Large intestine (tissue), 3 donors: ENCODE results near the gene GRIP2. TPM values are rescaled to one million over a fixed set of nuclear protein-coding genes. Genes with fewer than 3 reads are reported as not detected.

ENCODE experiments used
- DNase-seq, 2 donors: peaks; one replicate each; pipeline versions ENCODE4 v3.0.0 to v3.0.0-alpha.2; 2013
- H3K27ac ChIP-seq: one replicate; pipeline ENCODE4 v1.5.1; 2013; ENCODE audit warnings: low read length
- H3K27me3 ChIP-seq: 2 replicates; pipeline ENCODE4 v1.6.1; 2013; ENCODE audit warnings: low read length; ENCODE audit not compliant: control insufficient read depth, insufficient read depth
- H3K36me3 ChIP-seq: 2 replicates; pipeline ENCODE4 v1.6.1; 2013; ENCODE audit warnings: low read length; ENCODE audit not compliant: control insufficient read depth, insufficient read depth
- H3K4me1 ChIP-seq: one replicate; pipeline ENCODE4 v1.6.1; 2013; ENCODE audit warnings: low read length; ENCODE audit not compliant: control insufficient read depth, insufficient read depth
- H3K4me3 ChIP-seq: one replicate; pipeline ENCODE4 v1.5.1; 2013; ENCODE audit warnings: low read length
- H3K9me3 ChIP-seq: one replicate; pipeline ENCODE4 v1.6.1; 2013; ENCODE audit warnings: mild to moderate bottlenecking, low read depth, low read length, moderate library complexity; ENCODE audit not compliant: control insufficient read depth
- WGBS: methylation state at CpG from one replicate; pipeline ENCODE4 v1.1.5; 2013; ENCODE audit warnings: low lambda C conversion rate; ENCODE audit not compliant: insufficient coverage; 5-methylcytosine and 5-hydroxymethylcytosine counted together
- polyA plus RNA-seq: library from polyadenylated mRNA; unstranded; fragments of 120-200 nt; gene quantifications from one replicate; pipeline ENCODE4 v1.2.1, GENCODE V29; 2013

The GRIP2 gene
- polyA plus RNA-seq, 1 donor = 1.1 TPM

DNA sequence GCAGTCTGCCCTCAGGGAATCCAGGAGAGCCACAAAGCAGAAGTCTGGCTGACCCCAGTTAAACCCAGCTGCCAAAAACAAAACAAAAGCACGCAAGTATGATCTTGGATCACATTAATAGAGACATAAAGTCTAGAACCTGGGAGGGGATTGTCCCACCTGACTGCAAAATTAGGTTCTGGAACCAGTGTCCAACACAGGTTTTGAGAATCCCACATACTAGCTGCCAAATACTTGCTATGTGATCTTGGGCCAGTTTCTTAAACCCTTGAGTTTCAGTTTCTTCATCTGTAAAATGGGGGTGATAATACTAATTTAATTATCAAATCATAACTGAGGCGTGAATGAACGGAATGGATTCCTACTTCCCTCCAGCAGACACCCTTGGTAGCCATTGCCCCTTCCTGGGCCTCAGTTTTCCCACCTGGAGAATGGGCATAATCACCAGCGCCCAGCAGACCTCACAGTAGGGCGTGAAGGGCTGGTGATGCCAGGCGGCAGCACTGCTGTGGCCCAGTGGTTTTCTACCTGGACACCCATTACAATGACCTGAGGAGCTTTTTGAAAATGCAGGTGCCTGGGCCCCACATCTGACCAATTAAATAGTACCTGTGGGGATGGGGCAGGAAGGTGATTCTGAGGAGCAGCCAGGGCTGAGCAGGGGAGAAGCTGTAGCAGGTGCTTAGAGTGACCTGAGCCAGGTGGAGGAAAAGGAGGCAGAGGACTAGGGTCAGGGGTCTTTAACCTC is 32.2 kb downstream of the GRIP2 start:
- no CpG with 5 or more reads among the region's 6 CpGs for WGBS
- Histone ChIP-seq H3K9me3 (no peaks in the 10 kb centered on the region), H3K4me1 (no peaks in the 10 kb centered on the region), H3K4me3 (no peak overlapping the region), H3K27ac (no peak overlapping the region), H3K36me3 (no peaks in the 10 kb centered on the region), H3K27me3 (no peaks in the 10 kb centered on the region)
- DNase-seq = no peak

- Histone ChIP-seq H3K36me3 (no peaks in the 10 kb centered on the region), H3K27ac (no peak overlapping the region), H3K4me3 (no peak overlapping the region), H3K27me3 (no peaks in the 10 kb centered on the region), H3K4me1 (no peaks in the 10 kb centered on the region), H3K9me3 (peaks cover 3% of the 10 kb centered on the region)
- DNase-seq = no peak
- WGBS = no CpG with 5 or more reads among the region's 13 CpGs
These were observed 32.8 kb downstream of the GRIP2 start for GRCh38 chr3:14507305-14507741.

DNA sequence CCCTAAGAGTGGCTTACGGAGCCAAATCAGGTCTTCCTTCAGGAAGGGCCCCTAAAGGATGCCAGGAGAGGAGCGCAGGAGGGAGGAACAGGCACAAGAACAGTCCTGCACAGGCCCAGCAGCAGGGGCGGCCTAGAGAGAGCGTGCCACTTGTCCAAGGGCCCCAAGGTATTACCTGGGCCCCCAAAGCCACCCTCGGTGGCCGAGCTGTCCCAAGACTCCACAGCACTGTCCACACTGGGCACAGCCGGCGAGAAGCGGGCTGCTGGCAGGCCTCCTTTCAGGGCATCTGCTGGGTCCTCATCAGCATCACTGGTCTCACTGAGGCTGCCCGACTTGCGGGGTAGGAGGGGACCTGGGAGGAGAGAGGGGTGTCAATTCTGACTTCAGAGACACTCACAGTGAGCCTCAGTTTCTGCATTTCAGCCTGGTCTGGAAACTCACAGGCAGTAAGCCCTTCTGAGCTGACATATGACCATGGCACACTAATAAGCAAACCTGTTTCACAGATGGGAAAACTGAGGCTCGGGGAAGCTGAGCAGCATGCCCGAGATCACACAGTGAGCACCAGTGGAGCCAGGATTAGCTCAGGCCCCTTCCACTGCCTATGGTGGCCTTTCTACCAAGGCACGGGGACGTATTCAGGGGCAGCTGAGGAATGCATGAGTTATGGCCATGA is 33.4 kb downstream of the GRIP2 start:
- Histone ChIP-seq H3K4me1 (no peaks in the 10 kb centered on the region), H3K36me3 (no peaks in the 10 kb centered on the region), H3K27ac (no peak overlapping the region), H3K27me3 (no peaks in the 10 kb centered on the region), H3K4me3 (no peak overlapping the region), H3K9me3 (peaks cover 3% of the 10 kb centered on the region)
- WGBS = no CpG with 5 or more reads among the region's 15 CpGs
- no peak for DNase-seq

GRCh38 chr3:14505803-14506500 is 34.2 kb downstream of the GRIP2 start:
- no CpG with 5 or more reads among the region's 16 CpGs for WGBS
- Histone ChIP-seq H3K27ac (no peak overlapping the region), H3K9me3 (peaks cover 3% of the 10 kb centered on the region), H3K4me1 (no peaks in the 10 kb centered on the region), H3K27me3 (no peaks in the 10 kb centered on the region), H3K36me3 (no peaks in the 10 kb centered on the region), H3K4me3 (no peak overlapping the region)
- DNase-seq = no peak

DNA sequence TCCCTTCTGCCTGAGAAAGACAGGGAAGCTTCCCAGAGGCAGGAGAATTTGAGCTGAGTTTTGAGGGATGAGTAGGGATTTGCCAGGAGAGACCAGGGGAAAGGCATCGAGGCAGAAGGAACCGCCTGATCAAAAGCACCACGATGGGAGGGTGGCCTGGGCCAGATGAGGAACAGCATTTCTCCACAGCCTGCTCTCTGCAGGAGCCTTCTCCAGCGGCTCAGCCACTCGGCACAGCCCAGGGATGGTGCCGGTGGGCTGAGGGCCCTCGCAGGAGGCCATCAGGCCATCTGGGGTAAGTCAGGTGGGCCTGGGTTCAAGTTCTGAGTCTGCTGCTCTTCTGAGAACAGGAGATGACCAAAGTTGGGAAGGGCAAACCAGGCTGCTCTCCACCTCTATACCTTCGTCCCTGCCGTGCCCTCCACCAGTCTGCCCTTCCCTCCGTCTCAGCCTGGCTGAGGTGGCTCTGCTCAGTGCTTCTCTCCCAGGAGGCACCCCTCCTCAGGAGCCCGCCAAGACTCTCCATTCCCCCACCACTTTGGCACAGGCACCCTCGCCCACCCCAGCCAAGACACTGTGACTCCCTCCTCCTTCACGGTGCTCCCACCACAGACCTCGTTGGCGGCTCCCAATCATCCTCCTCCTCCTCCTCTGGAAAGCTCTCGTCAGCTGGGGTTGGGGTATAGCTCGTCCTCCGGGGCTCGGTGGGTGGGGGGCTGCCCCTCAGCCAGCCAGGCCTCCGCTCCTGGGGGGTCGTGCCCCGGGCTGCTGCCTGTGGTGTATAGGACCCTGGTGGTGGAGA is 34.9 kb downstream of the GRIP2 start:
- 100% methylated on average over 1 of the region's 22 CpGs for WGBS
- Histone ChIP-seq H3K4me3 (no peak overlapping the region), H3K27ac (no peak overlapping the region), H3K9me3 (peaks cover 3% of the 10 kb centered on the region), H3K36me3 (no peaks in the 10 kb centered on the region), H3K4me1 (no peaks in the 10 kb centered on the region), H3K27me3 (no peaks in the 10 kb centered on the region)
- no peak for DNase-seq

DNA sequence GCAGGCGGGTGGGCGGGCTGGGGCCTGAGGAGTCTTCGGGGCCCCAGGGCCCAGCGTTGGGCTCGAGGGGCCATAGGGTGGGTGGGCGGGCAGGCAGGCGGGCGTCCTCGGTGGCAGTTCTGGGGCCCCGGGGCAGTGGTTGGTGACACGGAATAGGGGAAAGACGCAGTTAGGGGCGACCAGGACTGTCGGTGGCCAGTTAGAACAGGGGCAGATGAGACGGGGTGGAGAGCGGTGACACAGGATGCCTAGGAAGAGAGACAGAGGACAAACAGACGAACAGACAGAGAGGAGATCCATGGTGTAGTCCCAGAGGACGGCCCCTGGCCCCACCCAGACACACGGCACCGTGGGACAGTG is 36.5 kb downstream of the GRIP2 start:
- H3K27ac ChIP-seq = no peak overlapping the region
- no peaks in the 10 kb centered on the region for H3K36me3 ChIP-seq
- no CpG with 5 or more reads among the region's 20 CpGs for WGBS
- no peak overlapping the region for H3K4me3 ChIP-seq
- H3K9me3 ChIP-seq = peaks cover 3% of the 10 kb centered on the region
- DNase-seq = no peak
- no peaks in the 10 kb centered on the region for H3K27me3 ChIP-seq
- no peaks in the 10 kb centered on the region for H3K4me1 ChIP-seq

GRCh38 chr3:14503033-14503705 is 37.0 kb downstream of the GRIP2 start:
- Histone ChIP-seq H3K27me3 (no peaks in the 10 kb centered on the region), H3K4me3 (no peak overlapping the region), H3K9me3 (peaks cover 3% of the 10 kb centered on the region), H3K36me3 (no peaks in the 10 kb centered on the region), H3K27ac (no peak overlapping the region), H3K4me1 (no peaks in the 10 kb centered on the region)
- no CpG with 5 or more reads among the region's 12 CpGs for WGBS
- no peak for DNase-seq

DNA sequence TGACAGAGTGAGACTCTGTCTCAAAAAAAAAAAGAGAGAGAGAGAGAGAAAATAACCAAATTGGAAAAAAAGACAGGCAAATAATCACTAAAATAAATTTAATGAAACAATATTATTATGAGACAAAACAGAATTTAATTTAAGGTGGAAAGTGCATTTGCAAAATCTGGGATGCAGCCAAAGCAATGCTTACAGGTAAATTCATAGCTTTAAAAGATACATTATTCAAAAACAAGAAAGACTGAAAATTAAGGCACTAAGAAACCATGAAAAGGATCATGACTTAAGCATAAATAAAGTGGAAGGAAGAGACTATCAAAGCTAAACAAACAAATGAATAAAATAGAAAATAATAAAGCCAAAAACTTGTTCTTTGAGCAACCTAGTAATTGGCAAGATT is 37.7 kb downstream of the GRIP2 start:
- peaks cover 3% of the 10 kb centered on the region for H3K9me3 ChIP-seq
- no peak for DNase-seq
- no peaks in the 10 kb centered on the region for H3K4me1 ChIP-seq
- no peak overlapping the region for H3K27ac ChIP-seq
- no peak overlapping the region for H3K4me3 ChIP-seq
- no peaks in the 10 kb centered on the region for H3K36me3 ChIP-seq
- H3K27me3 ChIP-seq = no peaks in the 10 kb centered on the region

DNA sequence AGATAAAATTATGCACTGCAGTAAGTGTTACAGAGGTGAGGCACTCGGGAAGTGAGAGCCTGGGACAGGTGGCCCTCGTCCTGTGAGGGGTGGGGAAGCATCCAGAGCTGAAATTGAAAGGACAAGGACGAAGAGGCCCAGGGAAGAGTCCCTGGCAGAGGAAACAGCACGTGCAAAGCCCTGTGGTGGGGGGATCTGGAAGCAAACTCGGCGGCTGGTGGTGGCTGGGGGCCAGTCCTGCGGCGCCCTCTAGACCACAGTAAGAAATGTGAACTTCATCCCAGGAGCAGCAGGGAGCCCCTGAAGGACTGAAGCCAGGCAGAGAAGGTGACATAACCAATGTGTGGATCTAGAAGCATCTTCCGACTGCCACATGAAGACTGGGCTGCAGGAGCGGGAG is 42.8 kb downstream of the GRIP2 start:
- Histone ChIP-seq H3K27ac (no peak overlapping the region), H3K4me1 (no peaks in the 10 kb centered on the region), H3K9me3 (peaks cover under 1% of the 10 kb centered on the region), H3K4me3 (no peak overlapping the region), H3K36me3 (no peaks in the 10 kb centered on the region), H3K27me3 (no peaks in the 10 kb centered on the region)
- DNase-seq = no peak
- 100% methylated on average over 1 of the region's 10 CpGs for WGBS

- no peak overlapping the region for H3K27ac ChIP-seq
- no peaks in the 10 kb centered on the region for H3K36me3 ChIP-seq
- no peaks in the 10 kb centered on the region for H3K9me3 ChIP-seq
- H3K4me1 ChIP-seq = no peaks in the 10 kb centered on the region
- WGBS = no CpG with 5 or more reads among the region's 9 CpGs
- no peaks in the 10 kb centered on the region for H3K27me3 ChIP-seq
- DNase-seq = no peak
- no peak overlapping the region for H3K4me3 ChIP-seq
These were observed 43.8 kb downstream of the GRIP2 start for GRCh38 chr3:14496351-14496750.
